ENCODE data around the gene SYNM. TPM values are rescaled to one million over a fixed set of nuclear protein-coding genes. Genes with fewer than 3 reads are reported as not detected.

The SYNM gene
- total RNA-seq, 1 experiment from 2014 or later: 9.9 TPM

GRCh38 chr15:99117111-99117510 lies 12.2 kb downstream of the SYNM start:
- Histone ChIP-seq H4K20me1 (ENCODE audit: low read length) (no peaks in the 10 kb centered on the region), H3K27me3 (ENCODE audit: low read length) (no peaks in the 10 kb centered on the region), H2AFZ (ENCODE audit: low read length) (no peak overlapping the region), H3K79me2 (ENCODE audit: low read length) (no peaks in the 10 kb centered on the region), H3K4me1 (ENCODE audit: insufficient read depth, low read length) (no peaks in the 10 kb centered on the region), H3K4me2 (ENCODE audit: low read length) (no peak overlapping the region), H3K9me3 (ENCODE audit: low read length) (no peaks in the 10 kb centered on the region), H3K9me2 (replicated peaks; ENCODE audit: low read length) (no peaks in the 10 kb centered on the region), H3K36me3 (ENCODE audit: low read depth, low read length) (no peaks in the 10 kb centered on the region; the same call in 1 of the 2 replicates), H3K27ac (ENCODE audit: low read length) (no peak overlapping the region), H3K4me3 (ENCODE audit: low read length) (no peak overlapping the region), H3K9ac (ENCODE audit: low read length) (no peak overlapping the region), H3F3A (ENCODE audit: low read length, unreplicated experiment) (no peaks in the 10 kb centered on the region)
- intact Hi-C loops (cut with micrococcal nuclease): no loop called here
- ChIA-PET CTCF (no interaction called here), POLR2A (ENCODE audit: unreplicated experiment) (no interaction called here)
- ATAC-seq: no peak
- TF ChIP-seq CTCF (conservative IDR thresholded peaks at IDR 0.05; ENCODE audit: low read depth, low read length) (no peak), EZH2phosphoT487 (IDR thresholded peaks at IDR 0.05; ENCODE audit: borderline replicate concordance, low read length) (no peak), EZH2 (IDR thresholded peaks at IDR 0.05; ENCODE audit: low read length, unreplicated experiment) (no peak)
- DNase-seq: no peak
- BruUV-seq (replicated peaks): no TSS peak

GRCh38 chr15:99117563-99118257 lies 12.8 kb downstream of the SYNM start:
- Histone ChIP-seq H3K9me3 (ENCODE audit: low read length) (no peaks in the 10 kb centered on the region), H2AFZ (ENCODE audit: low read length) (no peak overlapping the region), H3K27ac (ENCODE audit: low read length) (no peak overlapping the region), H3K4me2 (ENCODE audit: low read length) (no peak overlapping the region), H4K20me1 (ENCODE audit: low read length) (no peaks in the 10 kb centered on the region), H3K27me3 (ENCODE audit: low read length) (no peaks in the 10 kb centered on the region), H3K9ac (ENCODE audit: low read length) (no peak overlapping the region), H3K4me3 (ENCODE audit: low read length) (no peak overlapping the region), H3K4me1 (ENCODE audit: insufficient read depth, low read length) (peaks cover 4% of the 10 kb centered on the region; the same call in 1 of the 2 replicates), H3K36me3 (ENCODE audit: low read depth, low read length) (no peaks in the 10 kb centered on the region; the same call in 1 of the 2 replicates), H3F3A (ENCODE audit: low read length, unreplicated experiment) (no peaks in the 10 kb centered on the region), H3K9me2 (replicated peaks; ENCODE audit: low read length) (no peaks in the 10 kb centered on the region), H3K79me2 (ENCODE audit: low read length) (no peaks in the 10 kb centered on the region)
- POLR2A ChIA-PET (ENCODE audit: unreplicated experiment): no interaction called here
- no peak for DNase-seq
- intact Hi-C loops (cut with micrococcal nuclease): no loop called here
- TF ChIP-seq EZH2phosphoT487 (IDR thresholded peaks at IDR 0.05; ENCODE audit: borderline replicate concordance, low read length): no peak
- no peak for TF ChIP-seq EZH2 (IDR thresholded peaks at IDR 0.05; ENCODE audit: low read length, unreplicated experiment)
- TF ChIP-seq CTCF (conservative IDR thresholded peaks at IDR 0.05; ENCODE audit: low read depth, low read length): no peak
- no TSS peak for BruUV-seq (replicated peaks)
- CTCF ChIA-PET: no interaction called here
- no peak for ATAC-seq

GRCh38 chr15:99118258-99118632 lies 13.4 kb downstream of the SYNM start:
- no peaks in the 10 kb centered on the region for H3K27me3 ChIP-seq (ENCODE audit: low read length)
- no peak for ATAC-seq
- H3K9ac ChIP-seq (ENCODE audit: low read length): no peak overlapping the region
- intact Hi-C loops (cut with micrococcal nuclease): no loop called here
- peaks cover 10% of the 10 kb centered on the region for H3K4me1 ChIP-seq (ENCODE audit: insufficient read depth, low read length)
- no peaks in the 10 kb centered on the region for H3K9me2 ChIP-seq (replicated peaks; ENCODE audit: low read length)
- H3K9me3 ChIP-seq (ENCODE audit: low read length): no peaks in the 10 kb centered on the region
- DNase-seq: no peak
- ChIA-PET CTCF (no interaction called here), POLR2A (ENCODE audit: unreplicated experiment) (no interaction called here)
- peaks cover 4% of the 10 kb centered on the region for H3F3A ChIP-seq (ENCODE audit: low read length, unreplicated experiment)
- H3K4me2 ChIP-seq (ENCODE audit: low read length): no peak overlapping the region
- no peaks in the 10 kb centered on the region for H4K20me1 ChIP-seq (ENCODE audit: low read length)
- no TSS peak for BruUV-seq (replicated peaks)
- no peak overlapping the region for H3K27ac ChIP-seq (ENCODE audit: low read length)
- no peak overlapping the region for H2AFZ ChIP-seq (ENCODE audit: low read length)
- H3K79me2 ChIP-seq (ENCODE audit: low read length): no peaks in the 10 kb centered on the region
- no peaks in the 10 kb centered on the region; the same call in 1 of the 2 replicates for H3K36me3 ChIP-seq (ENCODE audit: low read depth, low read length)
- TF ChIP-seq EZH2phosphoT487 (IDR thresholded peaks at IDR 0.05; ENCODE audit: borderline replicate concordance, low read length) (no peak), EZH2 (IDR thresholded peaks at IDR 0.05; ENCODE audit: low read length, unreplicated experiment) (no peak), CTCF (conservative IDR thresholded peaks at IDR 0.05; ENCODE audit: low read depth, low read length) (no peak)
- no peak overlapping the region for H3K4me3 ChIP-seq (ENCODE audit: low read length)
